Right lobe of liver (tissue), 6 donors: ENCODE measurements around the gene ANOS1. TPM values are rescaled to one million over a fixed set of nuclear protein-coding genes. Genes with fewer than 3 reads are reported as not detected.

Experiments
- ATAC-seq, 4 donors: fragments of 200-7000 bp; cut with Tn5 transposase; one replicate each; pipeline ENCODE4 v1.9.1; 2020; ENCODE audit warnings: mild to moderate bottlenecking in 4 of 4, moderate library complexity in 4 of 4
- DNase-seq, 3 donors: peaks; one replicate each; pipeline ENCODE4 v3.0.0-alpha.2; 2020
- H3K27ac ChIP-seq, 3 donors: fragments of 200-600 bp; one replicate each; pipeline ENCODE4 v1.8.0; 2022
- H3K27me3 ChIP-seq, 2 donors: fragments of 200-600 bp; one replicate each; pipeline ENCODE4 v1.8.0; 2022
- H3K36me3 ChIP-seq, 4 donors: fragments of 200-600 bp; sonication (generic) in 1 of 4; one replicate each; pipeline versions ENCODE4 v1.5.1 to v1.8.0; 2017 to 2022; ENCODE audit warnings: control low read depth in 1 of 4
- H3K4me1 ChIP-seq, 4 donors: fragments of 200-600 bp; sonication (generic) in 1 of 4; one replicate each; pipeline versions ENCODE4 v1.5.1 to v1.8.0; 2017 to 2022; ENCODE audit warnings: control low read depth in 1 of 4
- H3K4me3 ChIP-seq, 3 donors: fragments of 200-600 bp; one replicate each; pipeline ENCODE4 v1.8.0; 2022
- H3K9me3 ChIP-seq, 4 donors: fragments of 200-600 bp; sonication (generic) in 1 of 4; one replicate each; pipeline versions ENCODE4 v1.5.1 to v1.8.0; 2017 to 2022; ENCODE audit warnings: control low read depth in 1 of 4
- POLR2A ChIP-seq: fragments of 450-650 bp; IDR thresholded peaks from one replicate; pipeline ENCODE4 v1.6.1; 2017; ENCODE audit warnings: antibody characterized with exemption, mild to moderate bottlenecking
- WGBS: methylation state at CpG from one replicate; pipeline ENCODE4 v1.1.6; 2018; ENCODE audit warnings: low coverage, low lambda C conversion rate; ENCODE audit not compliant: insufficient coverage; ENCODE audit errors: missing lambda C conversion rate; 5-methylcytosine and 5-hydroxymethylcytosine counted together
- intact Hi-C, 2 donors: fragments of 100-400 bp; cut with DNase I; formaldehyde crosslinking; loops; one replicate each; pipeline versions ENCODE4 v1.11.2 to v1.14.1; 2022
- total RNA-seq, 6 experiments: library from RNA; depleted of rRNA in 2 of 6; stranded (reverse); fragments of >200 nt in 2 of 6; fragmentation: NEBNext Ultra II Directional in 3 of 6; extraction: Animal tissue kit (Norgen Biotek cat#: 25700) in 3 of 6; gene quantifications; one replicate each; pipeline versions ENCODE4 v1.1.0 to v1.2.4, GENCODE V29; 2016 to 2023
- TF ChIP-seq, protein P1 (sequence below), 4 donors: fragments of 200-600 bp in 3 of 4; fragments of 450-650 bp in 1 of 4; IDR thresholded peaks; one replicate each; pipeline versions ENCODE4 v1.5.1 to v1.8.0; 2016 to 2022; ENCODE audit warnings: antibody characterized with exemption in 4 of 4, mild to moderate bottlenecking in 2 of 4
- donor health status: DM: no; HTN: yes; CAD: no.
- donor health status: DM: no; HTN: no; CAD: no.
- donor health status: DM: no; HTN: no; CAD: no.
- donor health status: DM: no; HTN: yes; CAD: no.
- donor health status: DM: no; HTN: yes; CAD: no.

ANOS1 gene
- total RNA-seq, 6 experiments from 2014 or later = 0.22 to 0.81 (median 0.55) TPM

DNA sequence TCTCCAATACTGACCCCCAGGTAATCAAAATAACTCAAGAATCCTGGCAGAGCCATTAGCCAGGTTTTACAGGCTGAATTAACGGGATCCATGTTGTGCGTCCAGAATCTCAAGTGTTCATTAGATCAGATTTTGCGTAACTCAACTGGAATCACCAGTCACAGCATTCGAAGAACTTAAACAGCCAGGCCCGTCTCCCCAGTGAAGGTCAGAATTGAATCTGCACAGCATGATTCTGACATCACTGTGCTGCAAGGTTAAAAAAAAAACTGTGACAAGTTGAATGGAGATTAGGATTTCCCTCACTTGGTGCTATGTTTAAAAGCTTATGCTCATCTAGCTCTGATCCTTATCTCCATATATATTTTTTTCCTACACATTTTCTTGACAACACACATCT, 96.1 kb downstream of the ANOS1 start:
- DNase-seq = no peak
- no peaks in the 10 kb centered on the region for H3K4me1 ChIP-seq
- no peak overlapping the region for H3K27ac ChIP-seq
- no peaks in the 10 kb centered on the region for H3K27me3 ChIP-seq
- 60% methylated on average over 5 of the region's 5 CpGs for WGBS
- H3K4me3 ChIP-seq = no peak overlapping the region
- no peaks in the 10 kb centered on the region for H3K9me3 ChIP-seq
- ATAC-seq = no peak
- intact Hi-C loops = no loop called here
- TF ChIP-seq POLR2A = no peak
- TF ChIP-seq, protein P1, sequence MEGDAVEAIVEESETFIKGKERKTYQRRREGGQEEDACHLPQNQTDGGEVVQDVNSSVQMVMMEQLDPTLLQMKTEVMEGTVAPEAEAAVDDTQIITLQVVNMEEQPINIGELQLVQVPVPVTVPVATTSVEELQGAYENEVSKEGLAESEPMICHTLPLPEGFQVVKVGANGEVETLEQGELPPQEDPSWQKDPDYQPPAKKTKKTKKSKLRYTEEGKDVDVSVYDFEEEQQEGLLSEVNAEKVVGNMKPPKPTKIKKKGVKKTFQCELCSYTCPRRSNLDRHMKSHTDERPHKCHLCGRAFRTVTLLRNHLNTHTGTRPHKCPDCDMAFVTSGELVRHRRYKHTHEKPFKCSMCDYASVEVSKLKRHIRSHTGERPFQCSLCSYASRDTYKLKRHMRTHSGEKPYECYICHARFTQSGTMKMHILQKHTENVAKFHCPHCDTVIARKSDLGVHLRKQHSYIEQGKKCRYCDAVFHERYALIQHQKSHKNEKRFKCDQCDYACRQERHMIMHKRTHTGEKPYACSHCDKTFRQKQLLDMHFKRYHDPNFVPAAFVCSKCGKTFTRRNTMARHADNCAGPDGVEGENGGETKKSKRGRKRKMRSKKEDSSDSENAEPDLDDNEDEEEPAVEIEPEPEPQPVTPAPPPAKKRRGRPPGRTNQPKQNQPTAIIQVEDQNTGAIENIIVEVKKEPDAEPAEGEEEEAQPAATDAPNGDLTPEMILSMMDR (IDR thresholded peaks at IDR 0.05) = no peak
- H3K36me3 ChIP-seq = no peaks in the 10 kb centered on the region

DNA sequence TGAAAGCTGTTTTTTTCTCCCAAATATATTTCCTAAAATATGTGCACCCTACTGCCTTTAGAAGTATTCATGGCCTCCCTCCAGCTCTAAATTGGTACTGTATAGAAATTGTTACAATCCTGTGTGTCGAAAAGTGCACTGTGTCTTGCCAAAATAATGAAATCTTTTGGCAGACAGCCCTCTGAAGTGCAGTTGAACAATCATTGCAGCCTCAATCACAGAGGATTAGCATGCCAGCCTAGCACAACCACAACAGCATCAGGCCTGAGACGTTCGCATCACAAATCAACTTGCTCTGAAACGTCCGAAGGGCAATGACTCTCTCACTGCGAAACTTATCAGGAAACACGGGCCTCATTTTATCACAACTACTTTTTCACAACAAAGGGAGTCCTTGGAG, 99.0 kb downstream of the ANOS1 start:
- no peak for ATAC-seq

DNA sequence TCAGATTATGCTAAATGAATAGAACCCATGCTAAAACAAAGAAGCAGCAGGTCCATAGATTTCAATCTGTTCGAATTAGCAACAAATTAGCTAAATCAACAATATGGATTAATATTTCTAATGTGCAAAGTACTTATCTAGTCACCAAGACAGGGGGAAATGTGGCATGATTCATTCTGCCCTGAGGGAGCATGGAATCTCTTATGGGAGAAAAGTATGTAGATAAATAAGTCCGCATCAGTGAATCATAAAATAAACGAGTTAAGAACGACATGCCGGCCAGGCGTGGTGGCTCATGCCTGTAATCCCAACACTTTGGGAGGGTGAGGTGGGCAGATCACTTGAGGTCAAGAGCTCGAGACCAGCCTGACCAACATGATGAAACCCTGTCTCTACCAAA, 102.1 kb downstream of the ANOS1 start:
- no peak for TF ChIP-seq POLR2A
- TF ChIP-seq, protein P1 (IDR thresholded peaks at IDR 0.05) = no peak
- no peaks in the 10 kb centered on the region for H3K9me3 ChIP-seq

More for the DNA sequence above, 99.0 kb downstream of the ANOS1 start:
- H3K4me1 ChIP-seq = no peaks in the 10 kb centered on the region
- H3K27me3 ChIP-seq = no peaks in the 10 kb centered on the region
- H3K27ac ChIP-seq = no peak overlapping the region
- H3K4me3 ChIP-seq = no peak overlapping the region
- 43% methylated on average over 7 of the region's 7 CpGs for WGBS
- TF ChIP-seq, protein P1 (IDR thresholded peaks at IDR 0.05) = no peak
- no peak for TF ChIP-seq POLR2A
- intact Hi-C loops = no loop called here
- DNase-seq = no peak
- H3K9me3 ChIP-seq = no peaks in the 10 kb centered on the region
- no peaks in the 10 kb centered on the region for H3K36me3 ChIP-seq

DNA sequence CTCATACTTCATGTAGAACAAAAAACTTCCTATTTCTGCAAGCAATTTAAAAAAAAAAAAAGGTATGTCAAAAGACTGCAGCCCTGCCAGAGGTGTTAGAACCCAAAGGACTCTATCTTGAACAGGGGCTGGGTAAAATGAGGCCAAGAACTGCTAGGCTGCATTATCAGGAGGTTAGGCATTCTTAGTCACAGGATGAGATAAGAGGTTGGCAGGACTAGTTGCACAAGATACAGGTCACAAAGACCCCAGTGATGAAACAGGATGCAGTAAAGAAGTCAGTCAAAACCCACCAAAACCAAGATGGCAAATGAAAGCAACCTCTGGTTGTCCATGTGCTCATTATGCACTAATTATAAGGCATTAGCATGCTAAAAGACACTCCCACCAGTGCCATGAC, 104.1 kb downstream of the ANOS1 start:
- Histone ChIP-seq H3K4me3 (no peak overlapping the region), H3K4me1 (no peaks in the 10 kb centered on the region), H3K9me3 (no peaks in the 10 kb centered on the region), H3K27ac (no peak overlapping the region), H3K36me3 (no peaks in the 10 kb centered on the region), H3K27me3 (no peaks in the 10 kb centered on the region)
- TF ChIP-seq, protein P1 (IDR thresholded peaks at IDR 0.05) = no peak
- no peak for TF ChIP-seq POLR2A
- no peak for ATAC-seq
- no peak for DNase-seq
- intact Hi-C loops = no loop called here

More for the DNA sequence above, 102.1 kb downstream of the ANOS1 start:
- DNase-seq = no peak
- 56% methylated on average over 7 of the region's 7 CpGs for WGBS
- Histone ChIP-seq H3K27ac (no peak overlapping the region), H3K27me3 (no peaks in the 10 kb centered on the region), H3K4me3 (no peak overlapping the region), H3K4me1 (no peaks in the 10 kb centered on the region), H3K36me3 (no peaks in the 10 kb centered on the region)
- intact Hi-C loops = no loop called here
- ATAC-seq = no peak

DNA sequence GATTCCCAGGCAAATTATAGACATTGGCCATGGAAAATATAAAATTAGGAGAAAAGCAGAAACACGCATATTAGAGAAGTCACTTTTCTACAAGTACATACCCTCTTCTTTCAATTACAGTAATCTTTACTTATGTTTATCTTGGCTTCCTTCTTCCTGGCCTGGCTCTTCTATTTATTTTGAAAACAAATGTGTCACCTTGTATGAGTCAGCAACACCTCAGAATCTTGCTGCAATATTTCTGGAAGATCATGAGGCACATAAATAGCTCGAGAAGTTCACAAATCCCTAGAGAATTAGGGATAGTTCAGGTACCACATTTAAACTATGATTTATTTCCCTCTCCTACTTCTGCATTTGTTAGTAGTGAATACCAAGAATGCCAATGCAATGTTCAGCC, 124.6 kb downstream of the ANOS1 start:
- no peaks in the 10 kb centered on the region for H3K36me3 ChIP-seq
- H3K4me1 ChIP-seq = no peaks in the 10 kb centered on the region
- intact Hi-C loops = no loop called here
- no peak overlapping the region for H3K4me3 ChIP-seq
- TF ChIP-seq, protein P1 (IDR thresholded peaks at IDR 0.05) = no peak
- no peak for TF ChIP-seq POLR2A
- 43% methylated on average over 2 of the region's 2 CpGs for WGBS
- no peak overlapping the region for H3K27ac ChIP-seq
- ATAC-seq (no peak), DNase-seq (no peak)
- no peaks in the 10 kb centered on the region for H3K9me3 ChIP-seq
- no peaks in the 10 kb centered on the region for H3K27me3 ChIP-seq
